ENCODE results near the gene ZC3H12D. TPM values are rescaled to one million over a fixed set of nuclear protein-coding genes. Genes with fewer than 3 reads are reported as not detected.
"Not testable (repeated sequence)": the region's sequence is repeated elsewhere in the genome, so short reads cannot be mapped to it uniquely, and the experiment has no call there.

The ZC3H12D gene
- total RNA-seq, 1 donor from 2014 or later = 2.1 TPM

DNA sequence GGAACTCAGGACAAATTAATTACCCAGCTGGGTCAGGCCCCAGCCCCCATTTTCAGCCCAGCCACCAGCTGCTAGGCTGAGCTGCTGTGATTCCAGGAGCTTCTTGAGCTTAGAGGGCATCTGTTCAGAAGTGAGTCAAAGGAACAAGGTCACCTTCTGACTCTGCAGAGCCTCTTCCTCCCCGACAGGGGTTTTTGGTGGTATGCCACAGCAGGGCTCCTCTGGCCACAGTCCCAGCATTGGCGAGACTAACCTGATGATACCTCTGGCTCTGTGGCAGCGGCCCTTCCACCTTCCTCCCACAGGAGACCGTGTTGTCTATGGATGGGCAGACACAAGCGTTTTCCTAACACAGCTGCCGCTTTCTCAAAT lies 39.7 kb downstream of the ZC3H12D start:
- intact Hi-C loops (cut with DNase I) = no loop called here
- no peak for ATAC-seq

DNA sequence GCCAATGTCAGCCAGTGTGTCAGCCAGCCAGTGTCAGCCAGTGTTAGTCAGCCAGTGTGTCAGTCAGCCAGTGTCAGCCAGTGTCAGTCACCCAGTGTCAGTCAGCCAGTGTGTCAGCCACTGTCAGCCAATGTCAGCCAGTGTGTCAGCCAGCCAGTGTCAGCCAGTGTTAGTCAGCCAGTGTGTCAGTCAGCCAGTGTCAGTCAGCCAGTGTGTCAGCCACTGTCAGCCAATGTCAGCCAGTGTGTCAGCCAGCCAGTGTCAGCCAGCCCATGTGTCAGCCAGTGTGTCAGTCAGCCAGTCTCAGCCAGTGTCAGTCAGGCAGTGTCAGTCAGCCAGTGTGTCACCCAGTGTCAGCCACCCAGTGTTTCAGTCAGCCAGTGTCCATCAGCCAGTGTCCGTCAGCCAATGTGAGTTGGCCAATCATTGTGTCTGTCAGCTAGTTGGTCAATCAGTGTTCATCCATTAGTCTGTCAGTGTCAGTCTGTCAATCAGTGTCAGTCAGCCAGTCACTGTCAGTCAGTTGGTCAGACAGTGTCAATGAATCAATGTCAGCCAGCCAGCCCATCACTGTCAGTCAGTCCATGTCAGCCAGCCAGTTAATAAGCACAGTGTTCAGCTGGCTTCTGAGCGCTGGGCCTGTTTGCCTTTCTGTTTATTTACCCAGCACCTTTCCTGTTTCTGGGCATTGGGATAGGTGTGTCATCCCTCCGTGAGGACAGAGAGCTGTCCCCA lies 40.3 kb downstream of the ZC3H12D start:
- DNase-seq; H3K4me3 ChIP-seq; H3K27me3 ChIP-seq; H3K36me3 ChIP-seq; H3K9me3 ChIP-seq; H3K27ac ChIP-seq; H3K4me1 ChIP-seq; ATAC-seq; intact Hi-C loops (cut with DNase I): not testable (repeated sequence)

More for the DNA sequence above, 39.7 kb downstream of the ZC3H12D start:
- H3K4me3 ChIP-seq = no peak overlapping the region
- no peak for DNase-seq
- no peak overlapping the region for H3K27ac ChIP-seq
- TF ChIP-seq, protein P1, sequence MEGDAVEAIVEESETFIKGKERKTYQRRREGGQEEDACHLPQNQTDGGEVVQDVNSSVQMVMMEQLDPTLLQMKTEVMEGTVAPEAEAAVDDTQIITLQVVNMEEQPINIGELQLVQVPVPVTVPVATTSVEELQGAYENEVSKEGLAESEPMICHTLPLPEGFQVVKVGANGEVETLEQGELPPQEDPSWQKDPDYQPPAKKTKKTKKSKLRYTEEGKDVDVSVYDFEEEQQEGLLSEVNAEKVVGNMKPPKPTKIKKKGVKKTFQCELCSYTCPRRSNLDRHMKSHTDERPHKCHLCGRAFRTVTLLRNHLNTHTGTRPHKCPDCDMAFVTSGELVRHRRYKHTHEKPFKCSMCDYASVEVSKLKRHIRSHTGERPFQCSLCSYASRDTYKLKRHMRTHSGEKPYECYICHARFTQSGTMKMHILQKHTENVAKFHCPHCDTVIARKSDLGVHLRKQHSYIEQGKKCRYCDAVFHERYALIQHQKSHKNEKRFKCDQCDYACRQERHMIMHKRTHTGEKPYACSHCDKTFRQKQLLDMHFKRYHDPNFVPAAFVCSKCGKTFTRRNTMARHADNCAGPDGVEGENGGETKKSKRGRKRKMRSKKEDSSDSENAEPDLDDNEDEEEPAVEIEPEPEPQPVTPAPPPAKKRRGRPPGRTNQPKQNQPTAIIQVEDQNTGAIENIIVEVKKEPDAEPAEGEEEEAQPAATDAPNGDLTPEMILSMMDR (IDR thresholded peaks at IDR 0.05) = no peak
- H3K27me3 ChIP-seq = peaks cover 10% of the 10 kb centered on the region
- no peaks in the 10 kb centered on the region for H3K4me1 ChIP-seq
- H3K36me3 ChIP-seq = no peaks in the 10 kb centered on the region
- no peaks in the 10 kb centered on the region for H3K9me3 ChIP-seq

DNA sequence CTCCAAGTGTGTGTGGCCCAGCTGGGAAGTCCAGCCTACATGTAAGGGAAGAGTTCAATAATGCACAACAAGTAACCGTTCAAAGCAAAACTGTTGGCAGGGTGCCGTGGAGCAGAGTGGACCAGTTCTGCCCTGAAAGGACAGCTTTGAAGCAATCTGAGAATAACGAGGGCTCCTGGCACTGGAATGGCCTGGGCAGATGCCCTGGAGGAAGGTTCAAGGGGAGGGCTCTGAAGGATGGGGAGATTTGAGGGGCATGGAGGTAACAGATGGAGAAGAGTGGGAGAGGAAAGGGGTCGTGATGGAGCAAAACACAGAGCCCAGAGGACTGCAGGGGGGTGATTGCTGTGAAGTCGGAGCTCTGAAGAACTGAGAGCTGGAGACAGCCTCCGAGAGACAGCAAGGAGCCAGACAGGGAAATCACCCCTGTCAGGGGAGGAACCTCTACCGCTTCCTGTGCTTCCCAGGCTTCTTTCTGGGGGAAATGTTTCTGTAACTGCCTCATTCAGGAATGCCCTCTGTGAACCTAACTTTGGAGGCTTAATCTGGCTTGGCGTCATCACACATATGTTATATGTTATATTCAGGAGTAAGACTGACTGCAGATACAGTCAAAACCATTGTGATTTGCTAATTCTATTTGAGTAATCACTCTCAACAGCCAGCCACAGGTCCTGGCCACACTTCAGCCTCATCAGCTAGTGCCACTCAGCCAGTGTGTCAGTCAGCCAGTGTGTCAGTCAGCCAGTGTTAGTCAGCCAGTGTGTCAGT lies 41.2 kb downstream of the ZC3H12D start:
- Histone ChIP-seq H3K9me3 (no peaks in the 10 kb centered on the region), H3K4me3 (no peak overlapping the region), H3K27ac (no peak overlapping the region), H3K36me3 (no peaks in the 10 kb centered on the region), H3K27me3 (peaks cover under 1% of the 10 kb centered on the region), H3K4me1 (no peaks in the 10 kb centered on the region)
- TF ChIP-seq, protein P1 (IDR thresholded peaks at IDR 0.05) = no peak
- DNase-seq = no peak
- intact Hi-C loops (cut with DNase I) = no loop called here
- ATAC-seq = no peak

DNA sequence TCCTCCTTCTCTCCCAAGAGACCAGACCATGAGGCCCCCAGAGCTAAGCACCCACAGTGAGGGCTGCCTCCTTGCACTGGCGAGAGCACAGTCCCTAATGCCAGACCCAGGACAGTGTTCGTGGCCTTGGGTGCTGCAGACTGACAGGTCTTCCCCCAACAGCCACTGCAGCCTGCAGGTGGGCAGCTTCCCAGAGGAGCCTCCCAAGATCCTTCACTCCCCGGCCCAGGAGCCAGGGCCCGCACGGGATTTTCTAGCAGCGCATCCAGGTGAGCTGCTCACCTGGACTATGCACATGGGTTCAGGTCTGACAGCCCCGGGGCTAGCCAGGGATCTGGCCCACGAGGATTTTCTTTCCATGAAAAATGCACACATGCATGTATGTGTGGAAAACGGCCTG lies 43.1 kb downstream of the ZC3H12D start:
- H3K27me3 ChIP-seq = no peaks in the 10 kb centered on the region
- intact Hi-C loops (cut with DNase I) = no loop called here
- H3K4me1 ChIP-seq = no peaks in the 10 kb centered on the region
- H3K9me3 ChIP-seq = no peaks in the 10 kb centered on the region
- ATAC-seq (no peak), DNase-seq (no peak)
- H3K36me3 ChIP-seq = no peaks in the 10 kb centered on the region
- no peak overlapping the region for H3K4me3 ChIP-seq
- H3K27ac ChIP-seq = no peak overlapping the region
- TF ChIP-seq, protein P1 (IDR thresholded peaks at IDR 0.05) = no peak

DNA sequence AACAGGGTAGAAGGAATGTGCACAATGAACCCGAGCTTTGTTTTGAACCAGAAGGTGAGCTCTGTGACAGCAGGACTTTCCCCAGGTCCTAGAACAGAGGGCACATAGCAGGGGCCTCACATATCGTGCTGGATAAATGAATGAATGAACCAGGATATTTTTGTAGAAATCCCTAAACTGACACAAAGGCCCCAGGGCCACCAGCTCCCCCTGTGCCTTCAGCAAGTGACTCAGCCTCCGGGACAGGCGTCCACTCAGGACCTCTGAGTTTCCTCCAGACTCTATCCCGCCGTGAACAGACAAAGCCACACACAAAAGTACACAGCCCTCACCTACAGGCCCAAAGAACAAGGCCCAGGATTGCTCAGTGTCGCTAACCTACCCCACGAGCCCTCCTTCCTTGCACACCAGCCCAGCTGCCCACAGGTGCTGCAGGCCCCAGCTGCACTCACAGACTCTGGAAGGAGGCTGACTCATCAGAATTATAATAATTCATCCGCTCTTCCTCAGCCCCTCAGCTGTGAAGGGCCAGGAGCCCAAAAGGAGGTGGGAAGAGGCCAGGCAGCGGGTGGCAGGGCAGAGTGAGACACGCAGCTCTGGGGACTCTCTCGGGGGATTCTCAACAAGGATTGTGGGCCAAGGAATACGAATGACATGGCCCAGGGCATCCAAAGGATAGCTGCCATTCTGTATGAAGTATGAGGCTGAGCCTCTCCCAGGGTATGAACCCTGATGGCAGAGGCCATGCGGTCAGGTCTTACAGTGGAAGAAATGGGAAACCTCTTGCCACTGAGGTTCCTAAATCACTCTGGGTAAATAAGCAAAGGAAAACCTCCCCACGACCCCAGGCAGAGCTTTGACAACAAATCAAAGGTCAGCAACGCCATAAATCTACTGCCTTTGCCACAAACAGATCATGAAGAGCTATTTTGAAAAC lies 43.8 kb downstream of the ZC3H12D start:
- Histone ChIP-seq H3K27ac (no peak overlapping the region), H3K4me1 (no peaks in the 10 kb centered on the region), H3K9me3 (no peaks in the 10 kb centered on the region), H3K27me3 (no peaks in the 10 kb centered on the region), H3K4me3 (no peak overlapping the region), H3K36me3 (no peaks in the 10 kb centered on the region)
- no peak for ATAC-seq
- intact Hi-C loops (cut with DNase I) = no loop called here
- TF ChIP-seq, protein P1 (IDR thresholded peaks at IDR 0.05) = no peak
- no peak for DNase-seq
